SK-N-MC (cell line): Measurements from ENCODE around the gene ZNF219.

Experiments
- EZH2 ChIP-seq: fragments of 200-600 bp; sonication (generic); IDR thresholded peaks from one replicate; pipeline ENCODE4 v1.6.1; 2017; ENCODE audit warnings: antibody characterized with exemption
- FOXP2 ChIP-seq: optimal IDR thresholded peaks from 2 replicates; pipeline ENCODE3; 2011; ENCODE audit warnings: mild to moderate bottlenecking, moderate library complexity; ENCODE audit not compliant: insufficient read depth; ENCODE audit errors: extremely low read length, control extremely low read depth
- POLR2AphosphoS5 ChIP-seq: IDR thresholded peaks from 2 replicates; pipeline ENCODE4 v1.6.1; 2012; ENCODE audit warnings: mild to moderate bottlenecking, low read depth, low read length, borderline replicate concordance

- TF ChIP-seq POLR2AphosphoS5 (no peak), EZH2 (no peak), FOXP2 (no peak)
Measured at GRCh38 chr14:21059842-21060613, 38.4 kb downstream of the ZNF219 start.
